Trophoblast cell (in vitro differentiated cells and primary cell): ENCODE results near the gene CACNA2D3.

Experiments used
- DNase-seq, 2 donors: peaks; one replicate each; pipeline ENCODE4 v3.0.0-alpha.2; 2016
- H2AFZ ChIP-seq: 2 replicates; pipeline ENCODE4 v1.6.1; 2013; ENCODE audit warnings: low read length, moderate library complexity, mild to moderate bottlenecking; ENCODE audit not compliant: insufficient read depth, poor library complexity
- H2AK5ac ChIP-seq: 2 replicates; pipeline ENCODE4 v1.6.1; 2013; ENCODE audit warnings: mild to moderate bottlenecking, low read length
- H2BK120ac ChIP-seq: 2 replicates; pipeline ENCODE4 v1.6.1; 2013; ENCODE audit warnings: low read length, mild to moderate bottlenecking, moderate library complexity; ENCODE audit not compliant: insufficient read depth, poor library complexity
- H2BK12ac ChIP-seq: 2 replicates; pipeline ENCODE4 v1.6.1; 2013; ENCODE audit warnings: mild to moderate bottlenecking, low read length, moderate library complexity
- H2BK5ac ChIP-seq: 2 replicates; pipeline ENCODE4 v1.6.1; 2013; ENCODE audit warnings: low read length, low read depth, moderate library complexity, mild to moderate bottlenecking; ENCODE audit not compliant: poor library complexity
- H3K14ac ChIP-seq: 2 replicates; pipeline ENCODE4 v1.6.1; 2013; ENCODE audit warnings: mild to moderate bottlenecking, low read length
- H3K18ac ChIP-seq: 2 replicates; pipeline ENCODE4 v1.6.1; 2013; ENCODE audit warnings: mild to moderate bottlenecking, low read length
- H3K23ac ChIP-seq: 2 replicates; pipeline ENCODE4 v1.6.1; 2013; ENCODE audit warnings: low read length
- H3K27ac ChIP-seq: 2 replicates; pipeline ENCODE4 v1.5.1; 2013; ENCODE audit warnings: low read depth, mild to moderate bottlenecking, inconsistent platforms, low read length, moderate library complexity
- H3K27me3 ChIP-seq: 2 replicates; pipeline ENCODE4 v1.6.1; 2013; ENCODE audit warnings: inconsistent platforms, mild to moderate bottlenecking, low read length, moderate library complexity; ENCODE audit not compliant: insufficient read depth
- H3K36me3 ChIP-seq, 2 experiments: 1 replicate in 1 of 2; 2 replicates in 1 of 2; pipeline ENCODE4 v1.6.1; 2013; ENCODE audit warnings: low read length in 2 of 2, mild to moderate bottlenecking in 2 of 2, moderate library complexity in 1 of 2; ENCODE audit not compliant: insufficient read depth in 2 of 2, control insufficient read depth in 1 of 2
- H3K4ac ChIP-seq: 2 replicates; pipeline ENCODE4 v1.6.1; 2013; ENCODE audit warnings: low read depth, mild to moderate bottlenecking, low read length, moderate library complexity
- H3K4me1 ChIP-seq, 2 experiments: 1 replicate in 1 of 2; 2 replicates in 1 of 2; pipeline ENCODE4 v1.6.1; 2013; ENCODE audit warnings: low read length in 2 of 2, mild to moderate bottlenecking in 2 of 2, moderate library complexity in 1 of 2; ENCODE audit not compliant: insufficient read depth in 2 of 2, control insufficient read depth in 1 of 2
- H3K4me2 ChIP-seq: 2 replicates; pipeline ENCODE4 v1.6.1; 2013; ENCODE audit warnings: inconsistent platforms, mild to moderate bottlenecking, low read length, moderate library complexity
- H3K4me3 ChIP-seq: 2 replicates; pipeline ENCODE4 v1.5.1; 2013; ENCODE audit warnings: mild to moderate bottlenecking, low read depth, low read length, inconsistent platforms
- H3K79me1 ChIP-seq: one replicate; pipeline ENCODE4 v1.6.1; 2013; ENCODE audit warnings: low read length
- H3K79me2 ChIP-seq: 2 replicates; pipeline ENCODE4 v1.6.1; 2013; ENCODE audit warnings: low read length, mild to moderate bottlenecking; ENCODE audit not compliant: control insufficient read depth, insufficient read depth, poor library complexity
- H3K9ac ChIP-seq: 2 replicates; pipeline ENCODE4 v1.6.1; 2013; ENCODE audit warnings: mild to moderate bottlenecking, low read length
- H3K9me3 ChIP-seq: 2 replicates; pipeline ENCODE4 v1.6.1; 2013; ENCODE audit warnings: low read depth, mild to moderate bottlenecking, control low read depth, inconsistent platforms, low read length; ENCODE audit not compliant: insufficient read depth
- H4K12ac ChIP-seq: 2 replicates; pipeline ENCODE4 v1.6.1; 2013; ENCODE audit warnings: low read depth, mild to moderate bottlenecking, low read length, moderate library complexity
- H4K8ac ChIP-seq: 2 replicates; pipeline ENCODE4 v1.6.1; 2013; ENCODE audit warnings: low read depth, mild to moderate bottlenecking, low read length, moderate library complexity
- H4K91ac ChIP-seq: one replicate; pipeline ENCODE4 v1.6.1; 2013; ENCODE audit warnings: low read depth, mild to moderate bottlenecking, low read length, moderate library complexity
- WGBS: extraction: QIAGEN DNeasy Blood & Tissue Kit; methylation state at CpG from one replicate; pipeline ENCODE4 v1.1.7; 2013; ENCODE audit warnings: missing lambda C conversion rate; ENCODE audit not compliant: insufficient read length, insufficient coverage; ENCODE audit errors: extremely low coverage; 5-methylcytosine and 5-hydroxymethylcytosine counted together

The CACNA2D3 gene

GRCh38 chr3:55036883-55037577, 914.7 kb downstream of the CACNA2D3 start:
- H2BK120ac ChIP-seq: no peak overlapping the region
- H3K9ac ChIP-seq: no peak overlapping the region
- H2AFZ ChIP-seq: no peak overlapping the region
- no peak overlapping the region for H3K23ac ChIP-seq
- no peak overlapping the region for H3K4ac ChIP-seq
- no peak overlapping the region for H4K12ac ChIP-seq
- H3K36me3 ChIP-seq: no peaks in the 10 kb centered on the region
- WGBS: no CpG with 5 or more reads among the region's 5 CpGs
- H3K9me3 ChIP-seq: no peaks in the 10 kb centered on the region
- H2BK5ac ChIP-seq: no peak overlapping the region
- no peaks in the 10 kb centered on the region for H3K27me3 ChIP-seq
- H3K14ac ChIP-seq: no peak overlapping the region
- H2AK5ac ChIP-seq: no peak overlapping the region
- no peaks in the 10 kb centered on the region for H3K4me1 ChIP-seq
- DNase-seq: no peak
- H3K4me3 ChIP-seq: no peak overlapping the region
- H2BK12ac ChIP-seq: no peak overlapping the region
- H3K79me1 ChIP-seq: peaks cover 2% of the 10 kb centered on the region
- no peak overlapping the region for H4K8ac ChIP-seq
- no peaks in the 10 kb centered on the region for H3K79me2 ChIP-seq
- no peak overlapping the region for H3K4me2 ChIP-seq
- H4K91ac ChIP-seq: no peak overlapping the region
- H3K18ac ChIP-seq: no peak overlapping the region
- H3K27ac ChIP-seq: no peak overlapping the region

DNA sequence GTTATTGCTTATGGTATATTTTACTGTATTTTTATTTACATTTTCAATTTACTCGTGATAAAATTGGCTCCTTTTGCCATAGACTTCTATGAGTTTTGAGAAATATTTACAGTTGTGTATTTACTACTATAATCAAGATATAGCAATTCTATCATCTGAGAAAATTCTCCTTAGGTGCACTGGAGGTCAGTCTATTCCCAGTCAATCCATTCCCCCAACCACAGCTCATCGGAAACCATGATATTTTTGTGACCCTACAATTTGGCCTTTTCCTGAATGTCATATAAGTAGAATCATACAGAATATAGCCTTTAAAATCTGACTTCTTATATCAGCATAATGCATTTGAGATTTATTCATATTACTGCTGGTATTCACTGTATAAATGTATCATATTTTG, 920.2 kb downstream of the CACNA2D3 start:
- Histone ChIP-seq H3K79me1 (peaks cover 2% of the 10 kb centered on the region), H2BK120ac (no peak overlapping the region), H2BK5ac (no peak overlapping the region), H3K27ac (no peak overlapping the region), H4K12ac (no peak overlapping the region), H3K23ac (no peak overlapping the region), H3K9me3 (no peaks in the 10 kb centered on the region), H3K18ac (no peak overlapping the region), H3K4me2 (no peak overlapping the region), H4K91ac (no peak overlapping the region), H2BK12ac (no peak overlapping the region), H3K4me3 (no peak overlapping the region), H3K9ac (no peak overlapping the region), H4K8ac (no peak overlapping the region), H3K79me2 (no peaks in the 10 kb centered on the region), H2AK5ac (no peak overlapping the region), H3K4me1 (no peaks in the 10 kb centered on the region), H2AFZ (no peak overlapping the region), H3K27me3 (no peaks in the 10 kb centered on the region), H3K14ac (no peak overlapping the region), H3K36me3 (no peaks in the 10 kb centered on the region), H3K4ac (no peak overlapping the region)
- DNase-seq: no peak
- no CpG with 5 or more reads among the region's 2 CpGs for WGBS

GRCh38 chr3:55044486-55044885, 922.1 kb downstream of the CACNA2D3 start:
- Histone ChIP-seq H3K4ac (no peak overlapping the region), H2BK120ac (no peak overlapping the region), H4K91ac (no peak overlapping the region), H3K14ac (no peak overlapping the region), H3K9ac (no peak overlapping the region), H3K18ac (no peak overlapping the region), H4K8ac (no peak overlapping the region), H4K12ac (no peak overlapping the region), H2BK5ac (no peak overlapping the region), H3K4me2 (no peak overlapping the region), H2AK5ac (no peak overlapping the region), H3K23ac (no peak overlapping the region), H2BK12ac (no peak overlapping the region), H3K36me3 (no peaks in the 10 kb centered on the region), H3K27me3 (no peaks in the 10 kb centered on the region), H2AFZ (no peak overlapping the region), H3K27ac (no peak overlapping the region), H3K79me2 (no peaks in the 10 kb centered on the region), H3K9me3 (no peaks in the 10 kb centered on the region), H3K79me1 (peaks cover 2% of the 10 kb centered on the region), H3K4me1 (no peaks in the 10 kb centered on the region), H3K4me3 (no peak overlapping the region)
- no peak for DNase-seq
- no CpG with 5 or more reads among the region's 1 CpG for WGBS

DNA sequence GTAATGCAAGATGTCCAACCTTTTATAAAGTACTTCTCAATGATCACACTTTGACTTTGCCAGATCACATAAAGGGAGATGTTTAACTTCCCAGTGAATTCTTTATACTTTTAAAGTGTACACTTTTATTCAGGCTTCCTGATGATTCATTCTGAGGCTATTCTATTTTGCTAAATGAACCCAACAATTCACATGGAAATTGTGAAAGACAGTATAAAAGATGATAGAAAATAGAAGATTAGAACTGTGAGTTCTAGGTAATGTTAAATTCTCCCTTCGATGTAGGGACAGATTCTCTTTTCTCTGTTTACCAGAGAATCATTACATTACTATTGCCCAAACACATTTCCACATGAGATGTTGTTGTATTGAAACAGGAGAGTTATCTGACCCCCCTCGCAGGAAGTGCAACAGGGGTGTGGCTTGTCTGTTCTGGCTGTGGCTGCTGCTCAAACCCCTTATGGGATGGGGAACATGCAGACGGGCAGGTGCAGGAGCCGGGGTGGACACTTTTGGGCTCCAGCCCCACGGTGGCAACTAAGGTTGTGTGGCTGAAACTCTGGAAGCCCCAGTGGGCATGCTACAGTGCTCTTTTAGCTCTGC, 936.8 kb downstream of the CACNA2D3 start:
- Histone ChIP-seq H3K23ac (no peak overlapping the region), H4K91ac (no peak overlapping the region), H4K12ac (no peak overlapping the region), H3K36me3 (no peaks in the 10 kb centered on the region), H3K79me1 (peaks cover 11% of the 10 kb centered on the region), H3K4me1 (peaks cover under 1 to 4% of the 10 kb centered on the region in 2 experiments), H2BK120ac (no peak overlapping the region), H3K18ac (no peak overlapping the region), H2BK12ac (no peak overlapping the region), H3K4me3 (no peak overlapping the region), H3K9me3 (no peaks in the 10 kb centered on the region), H3K4ac (no peak overlapping the region), H3K27ac (no peak overlapping the region), H3K27me3 (no peaks in the 10 kb centered on the region), H3K9ac (no peak overlapping the region), H2AK5ac (no peak overlapping the region), H2BK5ac (no peak overlapping the region), H2AFZ (no peak overlapping the region), H4K8ac (no peak overlapping the region), H3K4me2 (no peak overlapping the region), H3K14ac (no peak overlapping the region), H3K79me2 (no peaks in the 10 kb centered on the region)
- DNase-seq: no peak
- no CpG with 5 or more reads among the region's 5 CpGs for WGBS
